Endothelial cell of umbilical vein (primary cell): ENCODE measurements around the gene ZKSCAN3.
A peak's percentile ranks its signal among the peaks of the same experiment; 100 is the strongest.

ENCODE experiments used
- EZH2 ChIP-seq: IDR thresholded peaks from 2 replicates; pipeline ENCODE4 v1.6.1; 2012; ENCODE audit warnings: borderline replicate concordance, low read depth, mild to moderate bottlenecking, moderate library complexity, low read length, inconsistent platforms; ENCODE audit not compliant: severe bottlenecking
- TF ChIP-seq, protein P1 (sequence below), 2 donors: IDR thresholded peaks; 1 replicate in 1 of 2; 2 replicates in 1 of 2; pipeline ENCODE4 v1.5.1; 2011; ENCODE audit warnings: low read length in 2 of 2, mild to moderate bottlenecking in 2 of 2, moderate library complexity in 2 of 2, control low read depth in 1 of 2, inconsistent platforms in 1 of 2, low read depth in 1 of 2; ENCODE audit not compliant: insufficient read depth in 1 of 2; ENCODE audit errors: extremely low read depth in 1 of 2

DNA sequence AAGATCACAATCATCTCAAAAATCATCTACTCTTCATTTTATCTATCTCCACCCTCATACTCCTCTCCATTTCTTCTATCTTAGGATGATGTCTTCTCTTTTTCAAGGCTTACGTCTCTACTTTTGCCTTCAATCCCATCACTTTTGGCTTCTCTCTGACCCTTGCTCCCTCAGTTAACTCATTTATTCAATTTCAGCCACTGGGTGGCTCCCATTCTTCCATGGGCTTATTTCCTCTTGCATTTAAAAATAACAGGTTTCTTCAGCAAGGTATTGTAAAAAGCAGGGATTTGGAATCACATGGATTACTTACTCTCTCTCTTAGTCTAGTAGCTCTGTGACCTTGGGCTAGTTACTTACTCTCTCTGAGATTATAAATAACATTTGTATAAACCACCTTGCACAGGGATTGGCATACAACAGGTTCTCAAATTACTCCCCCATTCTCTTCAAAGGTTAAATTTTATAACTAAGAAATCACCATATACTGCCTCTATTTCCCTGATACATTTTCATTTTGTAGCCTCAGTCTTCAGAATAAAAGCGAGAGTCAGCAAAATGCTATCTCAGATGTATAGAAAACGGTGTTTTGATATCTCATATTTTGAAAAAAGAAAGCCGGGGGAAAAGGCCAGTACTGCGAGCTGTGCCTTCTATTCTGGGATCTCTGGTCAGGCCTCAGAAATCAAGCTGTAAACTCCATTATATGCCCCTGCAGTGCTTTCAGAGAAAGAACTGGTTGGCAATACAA is 44.3 kb downstream of the ZKSCAN3 start:
- TF ChIP-seq, protein P1, sequence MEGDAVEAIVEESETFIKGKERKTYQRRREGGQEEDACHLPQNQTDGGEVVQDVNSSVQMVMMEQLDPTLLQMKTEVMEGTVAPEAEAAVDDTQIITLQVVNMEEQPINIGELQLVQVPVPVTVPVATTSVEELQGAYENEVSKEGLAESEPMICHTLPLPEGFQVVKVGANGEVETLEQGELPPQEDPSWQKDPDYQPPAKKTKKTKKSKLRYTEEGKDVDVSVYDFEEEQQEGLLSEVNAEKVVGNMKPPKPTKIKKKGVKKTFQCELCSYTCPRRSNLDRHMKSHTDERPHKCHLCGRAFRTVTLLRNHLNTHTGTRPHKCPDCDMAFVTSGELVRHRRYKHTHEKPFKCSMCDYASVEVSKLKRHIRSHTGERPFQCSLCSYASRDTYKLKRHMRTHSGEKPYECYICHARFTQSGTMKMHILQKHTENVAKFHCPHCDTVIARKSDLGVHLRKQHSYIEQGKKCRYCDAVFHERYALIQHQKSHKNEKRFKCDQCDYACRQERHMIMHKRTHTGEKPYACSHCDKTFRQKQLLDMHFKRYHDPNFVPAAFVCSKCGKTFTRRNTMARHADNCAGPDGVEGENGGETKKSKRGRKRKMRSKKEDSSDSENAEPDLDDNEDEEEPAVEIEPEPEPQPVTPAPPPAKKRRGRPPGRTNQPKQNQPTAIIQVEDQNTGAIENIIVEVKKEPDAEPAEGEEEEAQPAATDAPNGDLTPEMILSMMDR (IDR thresholded peaks at IDR 0.05; ENCODE audit: extremely low read depth in 1 of 2, insufficient read depth in 1 of 2, low read depth in 1 of 2, low read length in 2 of 2), result peak in 1 of 2 donors; percentile 8
- no peak for TF ChIP-seq EZH2
